Rectal smooth muscle tissue (tissue), 1 donor: ENCODE results near the gene SBK3.

Source experiments
- H3K27ac ChIP-seq: one replicate; pipeline ENCODE4 v1.7.0; 2013; ENCODE audit warnings: low read depth, low read length, inconsistent platforms
- H3K27me3 ChIP-seq: one replicate; pipeline ENCODE4 v1.7.0; 2013; ENCODE audit warnings: low read length; ENCODE audit not compliant: control insufficient read depth, insufficient read depth
- H3K36me3 ChIP-seq: one replicate; pipeline ENCODE4 v1.7.0; 2013; ENCODE audit warnings: low read length; ENCODE audit not compliant: control insufficient read depth, insufficient read depth
- H3K4me1 ChIP-seq: one replicate; pipeline ENCODE4 v1.7.0; 2013; ENCODE audit warnings: low read length; ENCODE audit not compliant: control insufficient read depth, insufficient read depth
- H3K4me3 ChIP-seq: one replicate; pipeline ENCODE4 v1.7.0; 2013; ENCODE audit warnings: low read length
- H3K9ac ChIP-seq: one replicate; pipeline ENCODE4 v1.7.0; 2013; ENCODE audit warnings: low read length

The SBK3 gene

GRCh38 chr19:55544776-55545439, 435 bp downstream of the SBK3 start:
- Histone ChIP-seq H3K27ac (no peak overlapping the region), H3K9ac (no peak overlapping the region), H3K4me1 (no peaks in the 10 kb centered on the region), H3K4me3 (no peak overlapping the region), H3K27me3 (peaks cover 6% of the 10 kb centered on the region), H3K36me3 (no peaks in the 10 kb centered on the region)

DNA sequence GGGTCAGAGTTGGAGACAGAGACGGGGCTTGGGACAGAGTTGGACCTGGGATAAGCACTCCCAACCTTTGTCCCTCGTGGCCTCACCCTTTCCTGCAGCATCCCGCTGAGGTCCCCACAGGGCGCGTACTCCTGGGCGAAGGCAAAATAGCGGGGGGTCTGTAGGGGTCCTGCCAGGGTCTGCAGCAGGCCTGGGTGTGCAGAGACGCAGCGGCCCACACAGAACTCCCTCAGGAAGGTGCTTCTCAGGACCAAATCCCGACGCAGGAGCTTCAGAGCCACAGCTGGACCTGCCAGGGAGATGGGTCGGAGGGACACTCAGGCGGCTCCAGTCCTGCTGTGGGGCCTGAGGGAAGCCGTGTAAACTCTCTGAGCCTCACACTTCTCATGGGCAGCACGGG, 1.3 kb downstream of the SBK3 start:
- Histone ChIP-seq H3K36me3 (no peaks in the 10 kb centered on the region), H3K4me1 (no peaks in the 10 kb centered on the region), H3K9ac (no peak overlapping the region), H3K27ac (no peak overlapping the region), H3K4me3 (no peak overlapping the region), H3K27me3 (peaks cover 6% of the 10 kb centered on the region)

DNA sequence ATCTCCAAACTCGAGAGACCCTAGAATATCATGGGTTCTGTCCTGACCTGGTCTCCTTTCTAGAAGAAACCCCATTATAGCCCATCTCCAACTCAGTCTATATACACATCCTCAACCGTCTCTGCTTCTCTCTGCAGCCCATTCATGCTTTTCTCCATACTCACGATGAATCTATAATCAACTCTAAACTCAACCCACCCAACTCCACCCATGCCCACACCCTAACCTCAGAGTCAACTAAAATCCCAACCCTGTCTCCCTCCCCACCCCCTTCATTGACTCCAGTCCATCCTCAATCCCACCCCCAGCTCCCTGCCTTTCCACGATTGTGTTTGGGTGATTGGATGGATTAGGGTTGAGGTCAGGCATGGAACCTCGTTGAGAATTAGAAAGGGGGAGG, 1.8 kb downstream of the SBK3 start:
- Histone ChIP-seq H3K27ac (no peak overlapping the region), H3K9ac (no peak overlapping the region), H3K4me1 (no peaks in the 10 kb centered on the region), H3K27me3 (peaks cover 6% of the 10 kb centered on the region), H3K36me3 (no peaks in the 10 kb centered on the region), H3K4me3 (no peak overlapping the region)

GRCh38 chr19:55542292-55542855, 3.0 kb downstream of the SBK3 start:
- no peak overlapping the region for H3K4me3 ChIP-seq
- H3K9ac ChIP-seq, result no peak overlapping the region
- no peaks in the 10 kb centered on the region for H3K4me1 ChIP-seq
- H3K27me3 ChIP-seq, result peaks cover 6% of the 10 kb centered on the region
- no peaks in the 10 kb centered on the region for H3K36me3 ChIP-seq
- no peak overlapping the region for H3K27ac ChIP-seq

DNA sequence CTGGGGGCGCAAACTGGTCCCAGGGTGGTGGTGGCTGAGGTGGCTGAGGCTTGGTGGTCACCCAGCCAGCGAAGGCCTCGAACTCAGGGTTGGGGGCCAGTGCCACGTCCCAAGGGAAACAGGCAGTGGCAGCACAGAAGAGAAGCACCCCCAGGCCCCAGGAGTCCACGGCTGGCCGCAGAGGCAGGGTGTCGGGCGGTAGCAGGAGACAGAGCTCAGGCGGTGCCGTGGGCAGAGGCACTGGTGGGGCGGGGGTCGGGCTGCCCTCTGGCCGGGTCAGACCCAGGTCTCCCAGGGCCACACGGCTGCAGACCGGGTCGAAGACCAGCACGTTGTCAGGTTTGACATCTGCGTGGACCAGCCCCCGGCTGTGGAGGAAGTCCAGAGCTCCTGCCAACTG, 4.3 kb downstream of the SBK3 start:
- Histone ChIP-seq H3K9ac (no peak overlapping the region), H3K36me3 (no peaks in the 10 kb centered on the region), H3K27ac (no peak overlapping the region), H3K27me3 (peaks cover 6% of the 10 kb centered on the region), H3K4me1 (no peaks in the 10 kb centered on the region), H3K4me3 (no peak overlapping the region)

- no peak overlapping the region for H3K27ac ChIP-seq
These were observed 4.7 kb downstream of the SBK3 start for GRCh38 chr19:55540619-55541018.

DNA sequence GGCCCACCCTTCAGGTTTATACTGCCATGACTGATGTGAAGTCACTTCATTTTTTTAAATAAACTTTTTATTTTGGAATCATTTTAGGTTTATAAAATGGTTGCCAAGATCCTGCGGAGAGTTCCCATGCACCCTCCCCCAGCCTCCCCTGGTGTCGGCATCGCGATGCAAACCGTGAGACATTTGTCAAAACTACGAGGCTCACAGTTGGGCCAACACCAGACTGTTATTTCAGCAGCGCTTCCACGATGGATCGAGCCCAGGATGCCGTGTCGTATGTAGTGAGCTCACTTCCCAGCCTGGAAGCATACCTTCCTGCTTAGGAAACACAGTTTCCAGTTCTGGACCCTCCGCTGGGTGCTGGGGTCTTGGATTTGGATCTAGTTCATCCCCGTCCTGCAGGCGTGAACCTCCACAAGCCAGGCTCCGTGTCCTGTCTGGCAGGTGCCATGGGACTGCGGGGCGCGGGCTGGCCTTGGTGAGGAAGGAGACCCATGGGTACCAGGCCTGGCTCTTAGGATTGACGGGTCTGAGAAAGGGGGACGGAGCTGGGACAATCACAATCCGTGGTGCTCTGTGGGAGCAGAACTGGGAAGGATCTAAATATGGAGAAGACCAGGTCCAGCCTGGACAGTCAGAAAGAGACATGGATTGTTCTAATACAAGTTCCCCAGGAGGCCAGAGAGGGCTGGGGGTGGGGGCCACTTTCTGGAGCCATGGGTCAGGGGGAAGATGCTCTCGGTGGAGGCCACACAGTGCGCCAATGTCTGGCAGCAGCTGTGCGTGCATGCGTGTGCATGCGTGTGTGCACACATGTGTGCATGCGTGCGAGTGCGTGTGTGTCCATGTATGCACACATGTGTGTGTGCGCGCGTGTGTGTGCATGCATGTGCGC, 6.0 kb downstream of the SBK3 start:
- no peak overlapping the region for H3K27ac ChIP-seq

More at GRCh38 chr19:55540619-55541018, 4.7 kb downstream of the SBK3 start:
- Histone ChIP-seq H3K9ac (no peak overlapping the region), H3K4me3 (no peak overlapping the region), H3K4me1 (no peaks in the 10 kb centered on the region), H3K27me3 (peaks cover 6% of the 10 kb centered on the region), H3K36me3 (no peaks in the 10 kb centered on the region)

DNA sequence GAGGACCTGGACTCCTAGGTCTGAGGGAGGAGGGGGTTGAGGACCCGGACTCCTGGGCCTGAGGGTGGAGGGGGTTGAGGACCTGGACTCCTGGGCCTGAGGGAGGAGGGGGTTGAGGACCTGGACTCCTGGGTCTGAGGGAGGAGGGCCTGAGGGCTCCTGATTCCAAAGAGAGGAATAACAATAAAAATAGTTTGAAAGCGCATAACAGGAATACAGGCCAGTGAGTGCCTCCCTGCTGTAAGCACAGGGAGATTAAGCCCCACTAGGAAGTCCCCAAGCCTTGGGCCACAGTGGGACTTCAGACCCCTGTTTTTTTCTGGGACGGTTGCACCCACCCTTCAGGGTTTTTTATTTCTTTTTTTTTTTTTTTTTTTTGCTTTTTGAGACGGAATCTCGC, 7.2 kb downstream of the SBK3 start:
- no peak overlapping the region for H3K9ac ChIP-seq
- no peaks in the 10 kb centered on the region for H3K27me3 ChIP-seq
- H3K4me3 ChIP-seq, result no peak overlapping the region
- H3K36me3 ChIP-seq, result no peaks in the 10 kb centered on the region
- no peaks in the 10 kb centered on the region for H3K4me1 ChIP-seq
- H3K27ac ChIP-seq, result no peak overlapping the region

More for the DNA sequence above, 6.0 kb downstream of the SBK3 start:
- H3K27me3 ChIP-seq, result no peaks in the 10 kb centered on the region
- no peak overlapping the region for H3K9ac ChIP-seq
- no peak overlapping the region for H3K4me3 ChIP-seq
- H3K4me1 ChIP-seq, result no peaks in the 10 kb centered on the region
- H3K36me3 ChIP-seq, result no peaks in the 10 kb centered on the region

DNA sequence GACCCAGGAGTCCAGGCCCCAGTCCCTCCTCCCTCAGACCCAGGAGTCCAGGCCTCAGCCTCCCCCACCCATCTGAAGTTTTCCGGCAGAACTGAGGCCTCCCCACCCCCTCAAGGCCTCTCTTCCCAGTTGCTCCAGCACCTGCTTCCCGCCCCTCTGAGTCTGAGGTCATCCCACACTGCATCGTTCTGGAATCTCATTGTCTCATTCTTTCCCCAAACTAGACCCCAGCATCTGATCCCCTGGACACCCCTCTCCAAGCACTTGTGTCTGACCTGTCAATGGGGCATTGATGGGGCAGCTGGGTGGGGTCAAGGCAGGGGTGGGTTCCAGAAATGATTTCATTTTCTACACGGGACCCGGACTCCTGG, 7.6 kb downstream of the SBK3 start:
- Histone ChIP-seq H3K36me3 (no peaks in the 10 kb centered on the region), H3K4me3 (no peak overlapping the region), H3K27me3 (no peaks in the 10 kb centered on the region), H3K27ac (no peak overlapping the region), H3K4me1 (no peaks in the 10 kb centered on the region), H3K9ac (no peak overlapping the region)

GRCh38 chr19:55536951-55537740, 8.2 kb downstream of the SBK3 start, which contains the start of gene SBK2:
SBK2 (minus strand) TSS chr19:55537133; CDS start chr19:55536294, 839 bp downstream.
- Histone ChIP-seq H3K27me3 (no peaks in the 10 kb centered on the region), H3K36me3 (no peaks in the 10 kb centered on the region), H3K4me1 (no peaks in the 10 kb centered on the region), H3K27ac (no peak within 1 kb of the TSS), H3K9ac (no peak within 1 kb of the TSS), H3K4me3 (no peak within 1 kb of the TSS)

GRCh38 chr19:55536366-55536765, 9.0 kb downstream of the SBK3 start:
- H3K27me3 ChIP-seq, result no peaks in the 10 kb centered on the region
- no peak overlapping the region for H3K4me3 ChIP-seq
- no peaks in the 10 kb centered on the region for H3K4me1 ChIP-seq
- H3K36me3 ChIP-seq, result no peaks in the 10 kb centered on the region
- no peak overlapping the region for H3K9ac ChIP-seq
- no peak overlapping the region for H3K27ac ChIP-seq

GRCh38 chr19:55535965-55536350, 9.4 kb downstream of the SBK3 start:
- Histone ChIP-seq H3K9ac (no peak overlapping the region), H3K4me3 (no peak overlapping the region), H3K27ac (no peak overlapping the region), H3K27me3 (no peaks in the 10 kb centered on the region), H3K4me1 (no peaks in the 10 kb centered on the region), H3K36me3 (no peaks in the 10 kb centered on the region)
